Fibroblast of lung (primary cell): ENCODE measurements around the gene HAL. TPM values are rescaled to one million over a fixed set of nuclear protein-coding genes. Genes with fewer than 3 reads are reported as not detected.

Experiments used
- DNase-seq, 2 donors: peaks; one replicate each; pipeline versions ENCODE4 v3.0.0 to v3.0.0-alpha.2; 2010; ENCODE audit warnings: low read depth in 2 of 2
- H2AFZ ChIP-seq: 2 replicates; pipeline ENCODE4 v1.5.1; 2012; ENCODE audit warnings: low read length, control low read depth, inconsistent platforms
- H3K27ac ChIP-seq: 2 replicates; pipeline ENCODE4 v1.5.1; 2011; ENCODE audit warnings: low read length, control low read depth; ENCODE audit not compliant: insufficient read depth
- H3K27me3 ChIP-seq: 2 replicates; pipeline ENCODE4 v1.5.1; 2011; ENCODE audit warnings: mild to moderate bottlenecking, low read length; ENCODE audit not compliant: control insufficient read depth, insufficient read depth
- H3K36me3 ChIP-seq: 2 replicates; pipeline ENCODE4 v1.5.1; 2011; ENCODE audit warnings: low read length; ENCODE audit not compliant: control insufficient read depth, insufficient read depth
- H3K4me1 ChIP-seq: 2 replicates; pipeline ENCODE4 v1.5.1; 2011; ENCODE audit warnings: low read length; ENCODE audit not compliant: control insufficient read depth, insufficient read depth; ENCODE audit errors: extremely low read depth
- H3K4me2 ChIP-seq: 2 replicates; pipeline ENCODE4 v1.5.1; 2011; ENCODE audit warnings: low read length, control low read depth; ENCODE audit not compliant: insufficient read depth; ENCODE audit errors: extremely low read depth
- H3K4me3 ChIP-seq, 4 experiments: fragments of 200-600 bp in 1 of 4; sonication (generic) in 1 of 4; replicated peaks in 1 of 4; 2 replicates each; pipeline ENCODE4 v1.5.1; 2011 to 2016; ENCODE audit warnings: low read length in 4 of 4, low read depth in 3 of 4, mild to moderate bottlenecking in 3 of 4, control low read depth in 2 of 4, inconsistent platforms in 1 of 4, mixed read lengths in 1 of 4; ENCODE audit not compliant: insufficient read depth in 1 of 4; ENCODE audit errors: control extremely low read depth in 1 of 4
- H3K79me2 ChIP-seq: 2 replicates; pipeline ENCODE4 v1.5.1; 2012; ENCODE audit warnings: mild to moderate bottlenecking, low read length, inconsistent platforms; ENCODE audit not compliant: control insufficient read depth, insufficient read depth
- H3K9ac ChIP-seq: 2 replicates; pipeline ENCODE4 v1.5.1; 2011; ENCODE audit warnings: mild to moderate bottlenecking, low read length, control low read depth; ENCODE audit not compliant: insufficient read depth
- H3K9me3 ChIP-seq: 2 replicates; pipeline ENCODE4 v1.5.1; 2012; ENCODE audit warnings: low read depth, low read length; ENCODE audit not compliant: control insufficient read depth, insufficient read depth
- H4K20me1 ChIP-seq: 2 replicates; pipeline ENCODE4 v1.5.1; 2011; ENCODE audit warnings: low read length; ENCODE audit not compliant: control insufficient read depth, insufficient read depth; ENCODE audit errors: extremely low read depth
- EZH2 ChIP-seq: IDR thresholded peaks from 2 replicates; pipeline ENCODE4 v1.5.1; 2012; ENCODE audit warnings: low read length, control low read depth, mild to moderate bottlenecking; ENCODE audit errors: missing control alignments
- polyA plus RNA-seq, 2 donors: library from polyadenylated mRNA; depleted of rRNA in 1 of 2; stranded (reverse) in 1 of 2; unstranded in 1 of 2; fragments of >200 nt; gene quantifications; 2 replicates each; pipeline ENCODE4 v1.2.1, GENCODE V29; 2011 to 2012; ENCODE audit warnings: missing spikeins in 1 of 2
- total RNA-seq: library from RNA; depleted of rRNA; stranded (reverse); fragments of >200 nt; gene quantifications from 2 replicates; pipeline ENCODE4 v1.2.1, GENCODE V29; 2014
- TF ChIP-seq, protein P1 (sequence below), 2 donors: IDR thresholded peaks in 1 of 2; conservative IDR thresholded peaks in 1 of 2; 1 replicate in 1 of 2; 2 replicates in 1 of 2; pipeline ENCODE4 v1.5.1; 2011 to 2012; ENCODE audit warnings: low read length in 2 of 2, control low read depth in 1 of 2, inconsistent platforms in 1 of 2, low read depth in 1 of 2, mild to moderate bottlenecking in 1 of 2

Gene HAL
- total and polyA plus RNA-seq, 2 donors (not counting 1 experiment from before 2014, with no cell fraction given) = 0.02 to 0.17 TPM

GRCh38 chr12:96044017-96044942 is 48.1 kb upstream of the HAL start:
- Histone ChIP-seq H4K20me1 (no peaks in the 10 kb centered on the region), H3K36me3 (no peaks in the 10 kb centered on the region), H3K27ac (peak overlapping the region; percentile 25), H3K79me2 (no peaks in the 10 kb centered on the region), H3K9ac (no peak overlapping the region), H3K27me3 (no peaks in the 10 kb centered on the region), H3K4me2 (peak overlapping the region; percentile 66), H3K4me3 (no peak overlapping the region), H2AFZ (peak overlapping the region; percentile 47), H3K9me3 (no peaks in the 10 kb centered on the region), H3K4me1 (peaks cover 8% of the 10 kb centered on the region)
- TF ChIP-seq EZH2 = no peak
- TF ChIP-seq, protein P1, sequence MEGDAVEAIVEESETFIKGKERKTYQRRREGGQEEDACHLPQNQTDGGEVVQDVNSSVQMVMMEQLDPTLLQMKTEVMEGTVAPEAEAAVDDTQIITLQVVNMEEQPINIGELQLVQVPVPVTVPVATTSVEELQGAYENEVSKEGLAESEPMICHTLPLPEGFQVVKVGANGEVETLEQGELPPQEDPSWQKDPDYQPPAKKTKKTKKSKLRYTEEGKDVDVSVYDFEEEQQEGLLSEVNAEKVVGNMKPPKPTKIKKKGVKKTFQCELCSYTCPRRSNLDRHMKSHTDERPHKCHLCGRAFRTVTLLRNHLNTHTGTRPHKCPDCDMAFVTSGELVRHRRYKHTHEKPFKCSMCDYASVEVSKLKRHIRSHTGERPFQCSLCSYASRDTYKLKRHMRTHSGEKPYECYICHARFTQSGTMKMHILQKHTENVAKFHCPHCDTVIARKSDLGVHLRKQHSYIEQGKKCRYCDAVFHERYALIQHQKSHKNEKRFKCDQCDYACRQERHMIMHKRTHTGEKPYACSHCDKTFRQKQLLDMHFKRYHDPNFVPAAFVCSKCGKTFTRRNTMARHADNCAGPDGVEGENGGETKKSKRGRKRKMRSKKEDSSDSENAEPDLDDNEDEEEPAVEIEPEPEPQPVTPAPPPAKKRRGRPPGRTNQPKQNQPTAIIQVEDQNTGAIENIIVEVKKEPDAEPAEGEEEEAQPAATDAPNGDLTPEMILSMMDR (conservative IDR thresholded peaks at IDR 0.05 in 1 of 2, IDR thresholded peaks at IDR 0.05 in 1 of 2; ENCODE audit: low read depth in 1 of 2, low read length in 2 of 2) = no peak
- DNase-seq = peak; percentile 69 to 92

DNA sequence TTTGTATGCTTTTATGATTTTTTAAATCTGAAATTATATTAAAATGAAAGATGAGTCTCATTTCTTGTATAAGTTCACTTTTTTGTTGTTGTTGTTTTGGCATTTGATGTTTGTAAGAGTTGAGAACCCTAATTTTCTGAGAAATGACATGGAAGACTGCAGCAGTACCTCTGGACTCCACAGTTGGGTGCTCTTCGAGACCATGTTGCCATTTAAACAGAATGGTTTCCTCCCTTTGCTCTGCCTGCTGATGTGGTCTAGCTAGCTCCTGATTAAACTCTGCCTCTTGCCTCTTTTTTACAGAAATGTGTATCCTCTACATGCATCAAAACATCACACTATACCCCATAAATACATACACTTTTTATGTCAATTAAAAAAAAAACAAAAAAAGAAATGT is 45.0 kb upstream of the HAL start:
- no peak for DNase-seq
- Histone ChIP-seq H3K9ac (no peak overlapping the region), H3K36me3 (no peaks in the 10 kb centered on the region), H3K27me3 (no peaks in the 10 kb centered on the region), H3K27ac (no peak overlapping the region), H3K4me3 (no peak overlapping the region), H3K79me2 (no peaks in the 10 kb centered on the region), H3K4me2 (no peak overlapping the region), H2AFZ (no peak overlapping the region), H3K4me1 (peaks cover 5% of the 10 kb centered on the region), H3K9me3 (no peaks in the 10 kb centered on the region), H4K20me1 (no peaks in the 10 kb centered on the region)
- TF ChIP-seq, protein P1 (conservative IDR thresholded peaks at IDR 0.05 in 1 of 2, IDR thresholded peaks at IDR 0.05 in 1 of 2; ENCODE audit: low read depth in 1 of 2, low read length in 2 of 2) = no peak
- no peak for TF ChIP-seq EZH2

- no peaks in the 10 kb centered on the region for H4K20me1 ChIP-seq
- DNase-seq = peak in 1 of 2 donors; percentile 52
- no peaks in the 10 kb centered on the region for H3K9me3 ChIP-seq
- peaks cover 5% of the 10 kb centered on the region for H3K4me1 ChIP-seq
- no peak overlapping the region for H3K27ac ChIP-seq
- no peak overlapping the region for H3K9ac ChIP-seq
- H2AFZ ChIP-seq = no peak overlapping the region
- TF ChIP-seq, protein P1 (conservative IDR thresholded peaks at IDR 0.05 in 1 of 2, IDR thresholded peaks at IDR 0.05 in 1 of 2; ENCODE audit: low read depth in 1 of 2, low read length in 2 of 2) = no peak
- no peak for TF ChIP-seq EZH2
- H3K4me3 ChIP-seq = no peak overlapping the region
- H3K27me3 ChIP-seq = no peaks in the 10 kb centered on the region
- H3K36me3 ChIP-seq = no peaks in the 10 kb centered on the region
- no peak overlapping the region for H3K4me2 ChIP-seq
- H3K79me2 ChIP-seq = no peaks in the 10 kb centered on the region
Observed at GRCh38 chr12:96040305-96041133, 44.4 kb upstream of the HAL start.
